Ureter (tissue), 1 donor: ENCODE measurements around the gene DSP. TPM values are rescaled to one million over a fixed set of nuclear protein-coding genes. Genes with fewer than 3 reads are reported as not detected.

ENCODE experiments used
- DNase-seq: peaks from one replicate; pipeline ENCODE4 v3.0.0-alpha.2; 2020; ENCODE audit warnings: low spot score
- total RNA-seq: library from RNA; stranded (reverse); gene quantifications from one replicate; pipeline ENCODE4 v1.2.4, GENCODE V29; 2023
- donor health status: DM: yes; HTN: yes; CAD: no.

Gene DSP
- total RNA-seq, 1 donor from 2014 or later, result 67.6 TPM

- peak; percentile 49 for DNase-seq
Observed at GRCh38 chr6:7561153-7561964, 19.9 kb downstream of the DSP start.

- no peak for DNase-seq
Observed at GRCh38 chr6:7562769-7563168, 21.3 kb downstream of the DSP start.

- DNase-seq, result no peak
Observed at GRCh38 chr6:7566107-7566506, 24.6 kb downstream of the DSP start.

GRCh38 chr6:7566617-7567173 is 25.2 kb downstream of the DSP start:
- no peak for DNase-seq

GRCh38 chr6:7568021-7568420 is 26.6 kb downstream of the DSP start:
- no peak for DNase-seq

- no peak for DNase-seq
Observed at GRCh38 chr6:7569082-7569481, 27.6 kb downstream of the DSP start.

- no peak for DNase-seq
Observed at GRCh38 chr6:7572213-7572943, 30.9 kb downstream of the DSP start.

GRCh38 chr6:7574500-7574899 is 33.0 kb downstream of the DSP start:
- no peak for DNase-seq

GRCh38 chr6:7578516-7578915 is 37.0 kb downstream of the DSP start:
- DNase-seq, result no peak

GRCh38 chr6:7578931-7579330 is 37.5 kb downstream of the DSP start:
- no peak for DNase-seq

- no peak for DNase-seq
Observed at GRCh38 chr6:7579851-7580250, 38.4 kb downstream of the DSP start.

- DNase-seq, result no peak
Observed at GRCh38 chr6:7580537-7580926, 39.1 kb downstream of the DSP start.

- no peak for DNase-seq
Observed at GRCh38 chr6:7580927-7581618, 39.6 kb downstream of the DSP start.

GRCh38 chr6:7585287-7585930 is 43.9 kb downstream of the DSP start:
- DNase-seq, result no peak

- DNase-seq, result no peak
Observed at GRCh38 chr6:7587631-7588100, 46.2 kb downstream of the DSP start.

- DNase-seq, result no peak
Observed at GRCh38 chr6:7588506-7588905, 47.0 kb downstream of the DSP start.

- DNase-seq, result no peak
Observed at GRCh38 chr6:7589221-7589620, 47.8 kb downstream of the DSP start.

GRCh38 chr6:7589949-7590917 is 48.8 kb downstream of the DSP start, which contains the start of gene SNRNP48:
TSS of gene SNRNP48 (plus strand) at chr6:7590198. CDS start at chr6:7590258, 60 bp downstream.
- DNase-seq, result peak; percentile 96

GRCh38 chr6:7590918-7591302 is 49.4 kb downstream of the DSP start:
- no peak for DNase-seq

GRCh38 chr6:7591770-7592169 is 50.3 kb downstream of the DSP start:
- DNase-seq, result no peak
